Measurements from ENCODE around the gene CYB5R3.

GRCh38 chr22:42611051-42611450 lies 38.1 kb downstream of the CYB5R3 start:
- no peak for TF ChIP-seq CTCF (IDR thresholded peaks at IDR 0.05; ENCODE audit: extremely low read depth in 1 of 2, insufficient read depth in 1 of 2, low read depth in 1 of 2, low read length in 2 of 2)
- TF ChIP-seq EZH2 (IDR thresholded peaks at IDR 0.05; ENCODE audit: borderline replicate concordance, low read depth, low read length, severe bottlenecking): no peak
- no peak for TF ChIP-seq POLR2AphosphoS5 (IDR thresholded peaks at IDR 0.05; ENCODE audit: insufficient read depth, low read depth, low read length)
- TF ChIP-seq MYC (IDR thresholded peaks at IDR 0.05; ENCODE audit: low read depth, low read length): no peak
- no peak for TF ChIP-seq POLR2A (IDR thresholded peaks at IDR 0.05; ENCODE audit: low read depth, low read length)
- TF ChIP-seq FOS (IDR thresholded peaks at IDR 0.05; ENCODE audit: borderline replicate concordance, insufficient read depth, low read length): no peak
- TF ChIP-seq JUN (IDR thresholded peaks at IDR 0.05; ENCODE audit: borderline replicate concordance, insufficient read depth, insufficient read length, low read depth): no peak

Data from endothelial cell of umbilical vein (primary cell).